WTC11 (cell line): Measurements from ENCODE around the gene STAT2. TPM values are rescaled to one million over a fixed set of nuclear protein-coding genes. Genes with fewer than 3 reads are reported as not detected.

ENCODE experiments used
- ATF1 ChIP-seq: sonication (generic); formaldehyde crosslinking; IDR thresholded peaks from 2 replicates; pipeline ENCODE4 v1.8.1; 2023; ENCODE audit warnings: mild to moderate bottlenecking, moderate library complexity, missing genetic modification reagents
- CBFB ChIP-seq: sonication (generic); formaldehyde crosslinking; IDR thresholded peaks from 2 replicates; pipeline ENCODE4 v1.8.1; 2022; ENCODE audit warnings: mild to moderate bottlenecking, low read depth, missing genetic modification reagents
- ETV6 ChIP-seq: sonication (generic); formaldehyde crosslinking; IDR thresholded peaks from 2 replicates; pipeline ENCODE4 v1.8.1; 2022; ENCODE audit warnings: mild to moderate bottlenecking, missing genetic modification reagents
- FOXK1 ChIP-seq: sonication (generic); formaldehyde crosslinking; IDR thresholded peaks from 2 replicates; pipeline ENCODE4 v1.8.0; 2022; ENCODE audit warnings: mild to moderate bottlenecking, moderate library complexity, missing genetic modification reagents
- GRHL2 ChIP-seq: fragments of 250-450 bp; sonication (Bioruptor Pico); IDR thresholded peaks from 2 replicates; pipeline ENCODE4 v1.8.0; 2022; ENCODE audit warnings: mild to moderate bottlenecking, moderate library complexity; ENCODE audit not compliant: insufficient replicate concordance, severe bottlenecking
- NFE2L1 ChIP-seq: sonication (generic); formaldehyde crosslinking; IDR thresholded peaks from 2 replicates; pipeline ENCODE4 v1.8.1; 2023; ENCODE audit warnings: missing genetic modification reagents
- PRRX2 ChIP-seq: fragments of 250-450 bp; sonication (Bioruptor Pico); IDR thresholded peaks from 2 replicates; pipeline ENCODE4 v1.8.0; 2021; ENCODE audit warnings: mild to moderate bottlenecking
- RORB ChIP-seq: fragments of 250-450 bp; sonication (Bioruptor Pico); IDR thresholded peaks from 2 replicates; pipeline ENCODE4 v1.9.0; 2021; ENCODE audit warnings: mild to moderate bottlenecking
- SMAD3 ChIP-seq: sonication (generic); formaldehyde crosslinking; IDR thresholded peaks from 2 replicates; pipeline ENCODE4 v1.8.0; 2022; ENCODE audit warnings: missing genetic modification reagents, mild to moderate bottlenecking, borderline replicate concordance
- SMAD4 ChIP-seq: sonication (generic); formaldehyde crosslinking; IDR thresholded peaks from 2 replicates; pipeline ENCODE4 v1.8.0; 2022; ENCODE audit warnings: mild to moderate bottlenecking, missing genetic modification reagents
- SP1 ChIP-seq: sonication (generic); formaldehyde crosslinking; conservative IDR thresholded peaks from 2 replicates; pipeline ENCODE4 v1.8.1; 2022; ENCODE audit warnings: missing genetic modification reagents
- ZNF138 ChIP-seq: sonication (generic); formaldehyde crosslinking; conservative IDR thresholded peaks from 2 replicates; pipeline ENCODE4 v1.8.1; 2022; ENCODE audit warnings: mild to moderate bottlenecking, moderate library complexity, missing genetic modification reagents
- ZNF423 ChIP-seq: fragments of 250-450 bp; sonication (Bioruptor Pico); IDR thresholded peaks from 2 replicates; pipeline ENCODE4 v2.1.2; 2022; ENCODE audit warnings: mild to moderate bottlenecking, moderate library complexity
- total RNA-seq: library from RNA; stranded (reverse); gene quantifications from 3 replicates; pipeline ENCODE4 v1.2.3, GENCODE V29; 2021
- TF ChIP-seq, protein P1 (sequence below): sonication (generic); formaldehyde crosslinking; IDR thresholded peaks from 2 replicates; pipeline ENCODE4 v1.8.1; 2022; ENCODE audit warnings: missing genetic modification reagents, borderline replicate concordance
- TF ChIP-seq, protein P2 (sequence below): sonication (generic); formaldehyde crosslinking; IDR thresholded peaks from 2 replicates; pipeline ENCODE4 v1.8.0; 2023; ENCODE audit warnings: mild to moderate bottlenecking, missing genetic modification reagents
- TF ChIP-seq, protein P3 (sequence below): sonication (generic); formaldehyde crosslinking; IDR thresholded peaks from 2 replicates; pipeline ENCODE4 v1.8.0; 2023; ENCODE audit warnings: missing genetic modification reagents, mild to moderate bottlenecking, borderline replicate concordance
- TF ChIP-seq, protein P4 (sequence below): sonication (generic); formaldehyde crosslinking; IDR thresholded peaks from 2 replicates; pipeline ENCODE4 v1.8.1; 2023; ENCODE audit warnings: mild to moderate bottlenecking, moderate library complexity, missing genetic modification reagents
- TF ChIP-seq, protein P5 (sequence below): sonication (generic); formaldehyde crosslinking; IDR thresholded peaks from 2 replicates; pipeline ENCODE4 v1.8.0; 2023; ENCODE audit warnings: missing genetic modification reagents
- TF ChIP-seq, protein P6 (sequence below): sonication (generic); formaldehyde crosslinking; IDR thresholded peaks from 2 replicates; pipeline ENCODE4 v1.8.0; 2022; ENCODE audit warnings: missing genetic modification reagents
- TF ChIP-seq, protein P7 (sequence below): fragments of 250-450 bp; sonication (Bioruptor Pico); IDR thresholded peaks from 2 replicates; pipeline ENCODE4 v1.9.0; 2021; ENCODE audit warnings: moderate library complexity, mild to moderate bottlenecking, inconsistent platforms, borderline replicate concordance
- TF ChIP-seq, protein P8 (sequence below): sonication (generic); formaldehyde crosslinking; IDR thresholded peaks from 2 replicates; pipeline ENCODE4 v1.8.1; 2023; ENCODE audit warnings: mild to moderate bottlenecking, missing genetic modification reagents, moderate library complexity

Gene STAT2
- total RNA-seq, 1 experiment from 2014 or later, result 54.5 TPM

DNA sequence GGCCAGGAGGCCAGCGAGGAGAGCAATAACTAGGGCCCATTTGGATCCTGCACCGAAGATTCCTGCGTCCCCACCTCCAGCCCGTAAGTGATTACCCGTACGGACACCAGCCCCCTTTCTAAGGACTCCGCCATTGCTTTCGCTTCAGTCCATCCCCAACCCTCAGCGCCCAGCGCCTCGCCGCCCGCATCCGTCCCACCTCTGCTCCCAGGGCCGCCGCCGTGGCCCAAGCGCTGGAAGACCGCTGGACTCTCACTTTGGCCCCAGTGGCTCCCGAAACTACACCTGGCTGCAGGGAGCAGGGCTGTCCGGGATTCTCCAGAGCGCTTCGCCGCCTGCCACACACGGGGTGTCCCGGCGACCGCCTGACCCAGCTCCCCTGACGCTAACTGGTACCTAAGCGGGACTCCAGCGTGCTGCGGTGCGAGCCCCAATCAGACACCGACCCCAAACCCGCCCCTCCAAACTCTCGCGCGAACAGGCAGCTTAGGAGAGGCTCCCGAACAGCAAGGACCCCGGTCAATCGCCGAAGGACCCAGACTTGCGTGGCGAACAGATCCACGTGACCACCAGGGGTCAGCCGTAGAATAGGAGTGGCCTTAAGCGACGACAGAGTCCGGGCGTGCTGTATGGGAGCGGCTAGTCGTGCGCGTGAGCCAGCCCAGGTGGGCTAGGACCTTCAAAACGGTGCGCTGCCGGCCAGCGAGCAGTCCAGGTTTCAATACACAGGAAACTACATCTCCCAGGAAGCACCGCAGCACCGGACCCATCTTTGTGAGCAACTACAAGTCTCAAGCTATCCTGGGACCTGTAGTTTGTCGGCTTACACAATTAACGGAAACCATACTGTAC is 44.1 kb downstream of the STAT2 start, which contains the start of gene CNPY2 (continued):
- TF ChIP-seq, protein P1, sequence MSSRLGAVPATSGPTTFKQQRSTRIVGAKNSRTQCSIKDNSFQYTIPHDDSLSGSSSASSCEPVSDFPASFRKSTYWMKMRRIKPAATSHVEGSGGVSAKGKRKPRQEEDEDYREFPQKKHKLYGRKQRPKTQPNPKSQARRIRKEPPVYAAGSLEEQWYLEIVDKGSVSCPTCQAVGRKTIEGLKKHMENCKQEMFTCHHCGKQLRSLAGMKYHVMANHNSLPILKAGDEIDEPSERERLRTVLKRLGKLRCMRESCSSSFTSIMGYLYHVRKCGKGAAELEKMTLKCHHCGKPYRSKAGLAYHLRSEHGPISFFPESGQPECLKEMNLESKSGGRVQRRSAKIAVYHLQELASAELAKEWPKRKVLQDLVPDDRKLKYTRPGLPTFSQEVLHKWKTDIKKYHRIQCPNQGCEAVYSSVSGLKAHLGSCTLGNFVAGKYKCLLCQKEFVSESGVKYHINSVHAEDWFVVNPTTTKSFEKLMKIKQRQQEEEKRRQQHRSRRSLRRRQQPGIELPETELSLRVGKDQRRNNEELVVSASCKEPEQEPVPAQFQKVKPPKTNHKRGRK (CRISPR knock-in tag), result no peak
- TF ChIP-seq FOXK1 (peak; percentile 78), ETV6 (CRISPR knock-in tag) (no peak; the same call in none of the 2 replicates), RORB (CRISPR knock-in tag) (no peak), SMAD4 (CRISPR knock-in tag) (no peak), GRHL2 (CRISPR knock-in tag) (no peak), ZNF138 (CRISPR knock-in tag) (0 out of 2 replicates have a peak, but pooled peaks have one; percentile 72), SMAD3 (CRISPR knock-in tag) (no peak; the same call in 1 of the 2 replicates), SP1 (CRISPR knock-in tag) (peak; percentile 62), CBFB (CRISPR knock-in tag) (0 out of 2 replicates have a peak, but pooled peaks have one; percentile 47), PRRX2 (CRISPR knock-in tag) (no peak; the same call in 1 of the 2 replicates), ATF1 (CRISPR knock-in tag) (no peak), NFE2L1 (peak; percentile 11; the same call in 1 of the 2 replicates), ZNF423 (CRISPR knock-in tag) (no peak)
- TF ChIP-seq, protein P2, sequence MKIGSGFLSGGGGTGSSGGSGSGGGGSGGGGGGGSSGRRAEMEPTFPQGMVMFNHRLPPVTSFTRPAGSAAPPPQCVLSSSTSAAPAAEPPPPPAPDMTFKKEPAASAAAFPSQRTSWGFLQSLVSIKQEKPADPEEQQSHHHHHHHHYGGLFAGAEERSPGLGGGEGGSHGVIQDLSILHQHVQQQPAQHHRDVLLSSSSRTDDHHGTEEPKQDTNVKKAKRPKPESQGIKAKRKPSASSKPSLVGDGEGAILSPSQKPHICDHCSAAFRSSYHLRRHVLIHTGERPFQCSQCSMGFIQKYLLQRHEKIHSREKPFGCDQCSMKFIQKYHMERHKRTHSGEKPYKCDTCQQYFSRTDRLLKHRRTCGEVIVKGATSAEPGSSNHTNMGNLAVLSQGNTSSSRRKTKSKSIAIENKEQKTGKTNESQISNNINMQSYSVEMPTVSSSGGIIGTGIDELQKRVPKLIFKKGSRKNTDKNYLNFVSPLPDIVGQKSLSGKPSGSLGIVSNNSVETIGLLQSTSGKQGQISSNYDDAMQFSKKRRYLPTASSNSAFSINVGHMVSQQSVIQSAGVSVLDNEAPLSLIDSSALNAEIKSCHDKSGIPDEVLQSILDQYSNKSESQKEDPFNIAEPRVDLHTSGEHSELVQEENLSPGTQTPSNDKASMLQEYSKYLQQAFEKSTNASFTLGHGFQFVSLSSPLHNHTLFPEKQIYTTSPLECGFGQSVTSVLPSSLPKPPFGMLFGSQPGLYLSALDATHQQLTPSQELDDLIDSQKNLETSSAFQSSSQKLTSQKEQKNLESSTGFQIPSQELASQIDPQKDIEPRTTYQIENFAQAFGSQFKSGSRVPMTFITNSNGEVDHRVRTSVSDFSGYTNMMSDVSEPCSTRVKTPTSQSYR (CRISPR knock-in tag), result no peak
- TF ChIP-seq, protein P3, sequence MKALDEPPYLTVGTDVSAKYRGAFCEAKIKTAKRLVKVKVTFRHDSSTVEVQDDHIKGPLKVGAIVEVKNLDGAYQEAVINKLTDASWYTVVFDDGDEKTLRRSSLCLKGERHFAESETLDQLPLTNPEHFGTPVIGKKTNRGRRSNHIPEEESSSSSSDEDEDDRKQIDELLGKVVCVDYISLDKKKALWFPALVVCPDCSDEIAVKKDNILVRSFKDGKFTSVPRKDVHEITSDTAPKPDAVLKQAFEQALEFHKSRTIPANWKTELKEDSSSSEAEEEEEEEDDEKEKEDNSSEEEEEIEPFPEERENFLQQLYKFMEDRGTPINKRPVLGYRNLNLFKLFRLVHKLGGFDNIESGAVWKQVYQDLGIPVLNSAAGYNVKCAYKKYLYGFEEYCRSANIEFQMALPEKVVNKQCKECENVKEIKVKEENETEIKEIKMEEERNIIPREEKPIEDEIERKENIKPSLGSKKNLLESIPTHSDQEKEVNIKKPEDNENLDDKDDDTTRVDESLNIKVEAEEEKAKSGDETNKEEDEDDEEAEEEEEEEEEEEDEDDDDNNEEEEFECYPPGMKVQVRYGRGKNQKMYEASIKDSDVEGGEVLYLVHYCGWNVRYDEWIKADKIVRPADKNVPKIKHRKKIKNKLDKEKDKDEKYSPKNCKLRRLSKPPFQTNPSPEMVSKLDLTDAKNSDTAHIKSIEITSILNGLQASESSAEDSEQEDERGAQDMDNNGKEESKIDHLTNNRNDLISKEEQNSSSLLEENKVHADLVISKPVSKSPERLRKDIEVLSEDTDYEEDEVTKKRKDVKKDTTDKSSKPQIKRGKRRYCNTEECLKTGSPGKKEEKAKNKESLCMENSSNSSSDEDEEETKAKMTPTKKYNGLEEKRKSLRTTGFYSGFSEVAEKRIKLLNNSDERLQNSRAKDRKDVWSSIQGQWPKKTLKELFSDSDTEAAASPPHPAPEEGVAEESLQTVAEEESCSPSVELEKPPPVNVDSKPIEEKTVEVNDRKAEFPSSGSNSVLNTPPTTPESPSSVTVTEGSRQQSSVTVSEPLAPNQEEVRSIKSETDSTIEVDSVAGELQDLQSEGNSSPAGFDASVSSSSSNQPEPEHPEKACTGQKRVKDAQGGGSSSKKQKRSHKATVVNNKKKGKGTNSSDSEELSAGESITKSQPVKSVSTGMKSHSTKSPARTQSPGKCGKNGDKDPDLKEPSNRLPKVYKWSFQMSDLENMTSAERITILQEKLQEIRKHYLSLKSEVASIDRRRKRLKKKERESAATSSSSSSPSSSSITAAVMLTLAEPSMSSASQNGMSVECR, result peak; percentile 94; the same call in 1 of the 2 replicates
- TF ChIP-seq, protein P4, sequence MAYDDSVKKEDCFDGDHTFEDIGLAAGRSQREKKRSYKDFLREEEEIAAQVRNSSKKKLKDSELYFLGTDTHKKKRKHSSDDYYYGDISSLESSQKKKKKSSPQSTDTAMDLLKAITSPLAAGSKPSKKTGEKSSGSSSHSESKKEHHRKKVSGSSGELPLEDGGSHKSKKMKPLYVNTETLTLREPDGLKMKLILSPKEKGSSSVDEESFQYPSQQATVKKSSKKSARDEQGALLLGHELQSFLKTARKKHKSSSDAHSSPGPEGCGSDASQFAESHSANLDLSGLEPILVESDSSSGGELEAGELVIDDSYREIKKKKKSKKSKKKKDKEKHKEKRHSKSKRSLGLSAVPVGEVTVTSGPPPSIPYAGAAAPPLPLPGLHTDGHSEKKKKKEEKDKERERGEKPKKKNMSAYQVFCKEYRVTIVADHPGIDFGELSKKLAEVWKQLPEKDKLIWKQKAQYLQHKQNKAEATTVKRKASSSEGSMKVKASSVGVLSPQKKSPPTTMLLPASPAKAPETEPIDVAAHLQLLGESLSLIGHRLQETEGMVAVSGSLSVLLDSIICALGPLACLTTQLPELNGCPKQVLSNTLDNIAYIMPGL (CRISPR knock-in tag), result peak; percentile 80
- TF ChIP-seq, protein P5, sequence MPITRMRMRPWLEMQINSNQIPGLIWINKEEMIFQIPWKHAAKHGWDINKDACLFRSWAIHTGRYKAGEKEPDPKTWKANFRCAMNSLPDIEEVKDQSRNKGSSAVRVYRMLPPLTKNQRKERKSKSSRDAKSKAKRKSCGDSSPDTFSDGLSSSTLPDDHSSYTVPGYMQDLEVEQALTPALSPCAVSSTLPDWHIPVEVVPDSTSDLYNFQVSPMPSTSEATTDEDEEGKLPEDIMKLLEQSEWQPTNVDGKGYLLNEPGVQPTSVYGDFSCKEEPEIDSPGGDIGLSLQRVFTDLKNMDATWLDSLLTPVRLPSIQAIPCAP (CRISPR knock-in tag), result 0 out of 2 replicates have a peak, but pooled peaks have one; percentile 37
- TF ChIP-seq, protein P6, sequence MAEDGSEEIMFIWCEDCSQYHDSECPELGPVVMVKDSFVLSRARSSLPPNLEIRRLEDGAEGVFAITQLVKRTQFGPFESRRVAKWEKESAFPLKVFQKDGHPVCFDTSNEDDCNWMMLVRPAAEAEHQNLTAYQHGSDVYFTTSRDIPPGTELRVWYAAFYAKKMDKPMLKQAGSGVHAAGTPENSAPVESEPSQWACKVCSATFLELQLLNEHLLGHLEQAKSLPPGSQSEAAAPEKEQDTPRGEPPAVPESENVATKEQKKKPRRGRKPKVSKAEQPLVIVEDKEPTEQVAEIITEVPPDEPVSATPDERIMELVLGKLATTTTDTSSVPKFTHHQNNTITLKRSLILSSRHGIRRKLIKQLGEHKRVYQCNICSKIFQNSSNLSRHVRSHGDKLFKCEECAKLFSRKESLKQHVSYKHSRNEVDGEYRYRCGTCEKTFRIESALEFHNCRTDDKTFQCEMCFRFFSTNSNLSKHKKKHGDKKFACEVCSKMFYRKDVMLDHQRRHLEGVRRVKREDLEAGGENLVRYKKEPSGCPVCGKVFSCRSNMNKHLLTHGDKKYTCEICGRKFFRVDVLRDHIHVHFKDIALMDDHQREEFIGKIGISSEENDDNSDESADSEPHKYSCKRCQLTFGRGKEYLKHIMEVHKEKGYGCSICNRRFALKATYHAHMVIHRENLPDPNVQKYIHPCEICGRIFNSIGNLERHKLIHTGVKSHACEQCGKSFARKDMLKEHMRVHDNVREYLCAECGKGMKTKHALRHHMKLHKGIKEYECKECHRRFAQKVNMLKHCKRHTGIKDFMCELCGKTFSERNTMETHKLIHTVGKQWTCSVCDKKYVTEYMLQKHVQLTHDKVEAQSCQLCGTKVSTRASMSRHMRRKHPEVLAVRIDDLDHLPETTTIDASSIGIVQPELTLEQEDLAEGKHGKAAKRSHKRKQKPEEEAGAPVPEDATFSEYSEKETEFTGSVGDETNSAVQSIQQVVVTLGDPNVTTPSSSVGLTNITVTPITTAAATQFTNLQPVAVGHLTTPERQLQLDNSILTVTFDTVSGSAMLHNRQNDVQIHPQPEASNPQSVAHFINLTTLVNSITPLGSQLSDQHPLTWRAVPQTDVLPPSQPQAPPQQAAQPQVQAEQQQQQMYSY, result no peak
- TF ChIP-seq, protein P7, sequence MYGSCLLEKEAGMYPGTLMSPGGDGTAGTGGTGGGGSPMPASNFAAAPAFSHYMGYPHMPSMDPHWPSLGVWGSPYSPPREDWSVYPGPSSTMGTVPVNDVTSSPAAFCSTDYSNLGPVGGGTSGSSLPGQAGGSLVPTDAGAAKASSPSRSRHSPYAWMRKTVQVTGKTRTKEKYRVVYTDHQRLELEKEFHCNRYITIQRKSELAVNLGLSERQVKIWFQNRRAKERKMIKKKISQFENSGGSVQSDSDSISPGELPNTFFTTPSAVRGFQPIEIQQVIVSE, result no peak
- TF ChIP-seq, protein P8, sequence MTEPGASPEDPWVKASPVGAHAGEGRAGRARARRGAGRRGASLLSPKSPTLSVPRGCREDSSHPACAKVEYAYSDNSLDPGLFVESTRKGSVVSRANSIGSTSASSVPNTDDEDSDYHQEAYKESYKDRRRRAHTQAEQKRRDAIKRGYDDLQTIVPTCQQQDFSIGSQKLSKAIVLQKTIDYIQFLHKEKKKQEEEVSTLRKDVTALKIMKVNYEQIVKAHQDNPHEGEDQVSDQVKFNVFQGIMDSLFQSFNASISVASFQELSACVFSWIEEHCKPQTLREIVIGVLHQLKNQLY (CRISPR knock-in tag), result no peak
